ENCODE results near the gene GRID2.

The GRID2 gene

GRCh38 chr4:93746031-93746430, 1442.3 kb downstream of the GRID2 start:
- no peak overlapping the region for H3K4me3 ChIP-seq (ENCODE audit: low read length)
- DNase-seq (ENCODE audit: low read depth) = no peak
- TF ChIP-seq CTCF (conservative IDR thresholded peaks at IDR 0.05; ENCODE audit: low read depth, low read length) = no peak

- no peak for DNase-seq (ENCODE audit: low read depth)
- H3K4me3 ChIP-seq (ENCODE audit: low read length) = no peak overlapping the region
- TF ChIP-seq CTCF (conservative IDR thresholded peaks at IDR 0.05; ENCODE audit: low read depth, low read length) = no peak
Observed at GRCh38 chr4:93747220-93747619, 1443.5 kb downstream of the GRID2 start.

GRCh38 chr4:93748373-93749291, 1444.9 kb downstream of the GRID2 start:
- DNase-seq (ENCODE audit: low read depth) = no peak
- no peak for TF ChIP-seq CTCF (conservative IDR thresholded peaks at IDR 0.05; ENCODE audit: low read depth, low read length)
- no peak overlapping the region for H3K4me3 ChIP-seq (ENCODE audit: low read length)

- no peak overlapping the region for H3K4me3 ChIP-seq (ENCODE audit: low read length)
- TF ChIP-seq CTCF (conservative IDR thresholded peaks at IDR 0.05; ENCODE audit: low read depth, low read length) = no peak
- DNase-seq (ENCODE audit: low read depth) = no peak
Observed at GRCh38 chr4:93749292-93749761, 1445.6 kb downstream of the GRID2 start.

- TF ChIP-seq CTCF (conservative IDR thresholded peaks at IDR 0.05; ENCODE audit: low read depth, low read length) = no peak
- no peak for DNase-seq (ENCODE audit: low read depth)
- no peak overlapping the region for H3K4me3 ChIP-seq (ENCODE audit: low read length)
Observed at GRCh38 chr4:93751411-93751810, 1447.6 kb downstream of the GRID2 start.

GRCh38 chr4:93756101-93756500, 1452.3 kb downstream of the GRID2 start:
- H3K4me3 ChIP-seq (ENCODE audit: low read length) = no peak overlapping the region
- no peak for TF ChIP-seq CTCF (conservative IDR thresholded peaks at IDR 0.05; ENCODE audit: low read depth, low read length)
- DNase-seq (ENCODE audit: low read depth) = no peak

GRCh38 chr4:93759506-93759905, 1455.7 kb downstream of the GRID2 start:
- no peak for DNase-seq (ENCODE audit: low read depth)
- no peak for TF ChIP-seq CTCF (conservative IDR thresholded peaks at IDR 0.05; ENCODE audit: low read depth, low read length)
- H3K4me3 ChIP-seq (ENCODE audit: low read length) = no peak overlapping the region

Measured in retinal pigment epithelial cell (primary cell).